ENCODE measurements around the gene ITGA8. TPM values are rescaled to one million over a fixed set of nuclear protein-coding genes. Genes with fewer than 3 reads are reported as not detected.

Gene ITGA8
- total and polyA plus RNA-seq, 2 of the 4 experiments (the other 2 are of a cell fraction) = under 0.01 to 0.02 TPM

GRCh38 chr10:15545266-15545665, 174.5 kb downstream of the ITGA8 start:
- peaks cover 6% of the 10 kb centered on the region for H3K9me3 ChIP-seq (ENCODE audit: control insufficient read depth, insufficient read depth, low read length)
- no peak overlapping the region for H3K4ac ChIP-seq (ENCODE audit: low read depth, low read length)
- ATAC-seq (ENCODE audit: low read depth) (no peak), DNase-seq (no peak)
- H3K4me2 ChIP-seq (ENCODE audit: low read depth, low read length) = no peak overlapping the region
- H4K91ac ChIP-seq (ENCODE audit: insufficient read depth, low read depth, low read length) = no peak overlapping the region
- H3K79me1 ChIP-seq (ENCODE audit: low read depth in 1 of 2, low read length in 2 of 2) = no peaks in the 10 kb centered on the region
- H4K8ac ChIP-seq (ENCODE audit: low read depth in 2 of 2, low read length in 2 of 2) = no peak overlapping the region
- WGBS, 2 experiments (ENCODE audit: extremely low coverage in 2 of 2, insufficient read length in 1 of 2) = no CpG with 5 or more reads among the region's 2 CpGs
- no peak overlapping the region for H2AFZ ChIP-seq (replicated peaks; ENCODE audit: low read length, poor library complexity)
- ChIA-PET POLR2A (ENCODE audit: unreplicated experiment) (no interaction called here), CTCF (no interaction called here)
- H2BK120ac ChIP-seq (ENCODE audit: low read depth, low read length) = no peak overlapping the region
- H2BK15ac ChIP-seq (ENCODE audit: low read depth, low read length) = no peak overlapping the region
- no peak overlapping the region for H2BK20ac ChIP-seq (ENCODE audit: low read depth, low read length)
- H3K9ac ChIP-seq (ENCODE audit: low read depth, low read length) = no peak overlapping the region
- H3K23ac ChIP-seq (ENCODE audit: low read depth, low read length) = no peak overlapping the region
- no peak overlapping the region for H3K14ac ChIP-seq (replicated peaks; ENCODE audit: low read depth, low read length)
- H3K4me1 ChIP-seq (ENCODE audit: control insufficient read depth, insufficient read depth, low read length) = no peaks in the 10 kb centered on the region
- H4K20me1 ChIP-seq (ENCODE audit: insufficient read depth, low read length) = no peaks in the 10 kb centered on the region
- no peak overlapping the region for H3K56ac ChIP-seq (ENCODE audit: extremely low read depth, insufficient read depth, low read length)
- no peak overlapping the region for H3K4me3 ChIP-seq (ENCODE audit: insufficient read depth, low read depth, low read length)
- intact Hi-C loops (cut with micrococcal nuclease) (no loop called here), dilution Hi-C loops (cut with HindIII; ENCODE audit: low sequenced_read_pairs, unreplicated experiment) (no loop called here), in situ Hi-C loops (cut with MboI; ENCODE audit: low sequenced_read_pairs) (no loop called here)
- H4K5ac ChIP-seq (ENCODE audit: low read depth, low read length) = no peak overlapping the region
- TF ChIP-seq ELK1 (IDR thresholded peaks at IDR 0.05; ENCODE audit: borderline replicate concordance, low read depth, low read length) (no peak), MAFK (IDR thresholded peaks at IDR 0.05; ENCODE audit: low read depth, low read length) (no peak), FOS (IDR thresholded peaks at IDR 0.05; ENCODE audit: low read depth, low read length) (no peak), POLR2A (IDR thresholded peaks at IDR 0.05; ENCODE audit: low read depth, low read length) (no peak), SMC3 (IDR thresholded peaks at IDR 0.05; ENCODE audit: low read depth, low read length) (no peak), CTCF (conservative IDR thresholded peaks at IDR 0.05; ENCODE audit: low read depth, low read length) (no peak), BHLHE40 (IDR thresholded peaks at IDR 0.05; ENCODE audit: low read depth, low read length) (no peak), RFX5 (IDR thresholded peaks at IDR 0.05; ENCODE audit: low read depth, low read length) (no peak), CEBPB (IDR thresholded peaks at IDR 0.05; ENCODE audit: low read depth, low read length) (no peak)
- H3K9me1 ChIP-seq (ENCODE audit: insufficient read depth, low read length) = no peaks in the 10 kb centered on the region
- H3K27ac ChIP-seq (ENCODE audit: insufficient read depth, low read length) = no peak overlapping the region
- H2AK5ac ChIP-seq (ENCODE audit: low read depth, low read length) = no peak overlapping the region
- BruUV-seq (replicated peaks) = no TSS peak
- H3K27me3 ChIP-seq (ENCODE audit: control insufficient read depth, insufficient read depth, low read length) = peaks cover 2% of the 10 kb centered on the region; the same call in 1 of the 2 replicates
- H2BK5ac ChIP-seq (ENCODE audit: low read depth, low read length, poor library complexity, severe bottlenecking) = no peak overlapping the region
- no peak overlapping the region for H2AK9ac ChIP-seq (replicated peaks; ENCODE audit: low read depth, low read length, poor library complexity)
- no peak overlapping the region for H3K18ac ChIP-seq (ENCODE audit: low read depth, low read length)
- no peaks in the 10 kb centered on the region for H3K36me3 ChIP-seq (ENCODE audit: control insufficient read depth, insufficient read depth, low read length)
